ENCODE results near the gene TLK2.

The TLK2 gene

DNA sequence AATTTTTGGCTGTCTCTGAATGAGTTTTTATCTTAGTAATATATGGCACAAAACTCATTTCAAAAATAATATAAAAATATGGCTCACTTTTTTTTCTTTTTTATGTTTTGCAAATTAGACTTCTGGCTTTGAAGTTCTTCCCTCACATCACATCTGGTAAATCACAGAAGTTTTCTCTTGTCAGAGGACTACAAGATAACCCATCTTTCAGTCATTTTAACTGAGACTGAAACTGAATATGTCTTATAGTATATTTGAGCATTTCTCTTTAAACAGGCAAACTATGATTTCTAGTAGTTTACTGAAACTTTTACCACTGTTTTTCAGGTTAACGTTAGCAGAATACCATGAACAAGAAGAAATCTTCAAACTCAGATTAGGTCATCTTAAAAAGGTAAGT is 97.8 kb downstream of the TLK2 start:
- TF ChIP-seq, protein P1, sequence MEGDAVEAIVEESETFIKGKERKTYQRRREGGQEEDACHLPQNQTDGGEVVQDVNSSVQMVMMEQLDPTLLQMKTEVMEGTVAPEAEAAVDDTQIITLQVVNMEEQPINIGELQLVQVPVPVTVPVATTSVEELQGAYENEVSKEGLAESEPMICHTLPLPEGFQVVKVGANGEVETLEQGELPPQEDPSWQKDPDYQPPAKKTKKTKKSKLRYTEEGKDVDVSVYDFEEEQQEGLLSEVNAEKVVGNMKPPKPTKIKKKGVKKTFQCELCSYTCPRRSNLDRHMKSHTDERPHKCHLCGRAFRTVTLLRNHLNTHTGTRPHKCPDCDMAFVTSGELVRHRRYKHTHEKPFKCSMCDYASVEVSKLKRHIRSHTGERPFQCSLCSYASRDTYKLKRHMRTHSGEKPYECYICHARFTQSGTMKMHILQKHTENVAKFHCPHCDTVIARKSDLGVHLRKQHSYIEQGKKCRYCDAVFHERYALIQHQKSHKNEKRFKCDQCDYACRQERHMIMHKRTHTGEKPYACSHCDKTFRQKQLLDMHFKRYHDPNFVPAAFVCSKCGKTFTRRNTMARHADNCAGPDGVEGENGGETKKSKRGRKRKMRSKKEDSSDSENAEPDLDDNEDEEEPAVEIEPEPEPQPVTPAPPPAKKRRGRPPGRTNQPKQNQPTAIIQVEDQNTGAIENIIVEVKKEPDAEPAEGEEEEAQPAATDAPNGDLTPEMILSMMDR (IDR thresholded peaks at IDR 0.05; ENCODE audit: insufficient read depth, low read length, poor library complexity, severe bottlenecking) = no peak
- Histone ChIP-seq H3K27me3 (replicated peaks; ENCODE audit: control insufficient read depth, insufficient read depth, low read length) (no peaks in the 10 kb centered on the region), H3K36me3 (ENCODE audit: control insufficient read depth, insufficient read depth, low read length) (peaks cover 5% of the 10 kb centered on the region), H3K4me3 (replicated peaks; ENCODE audit: low read depth, low read length) (no peak overlapping the region)
- DNase-seq (ENCODE audit: extremely low read depth, insufficient read length) = no peak

DNA sequence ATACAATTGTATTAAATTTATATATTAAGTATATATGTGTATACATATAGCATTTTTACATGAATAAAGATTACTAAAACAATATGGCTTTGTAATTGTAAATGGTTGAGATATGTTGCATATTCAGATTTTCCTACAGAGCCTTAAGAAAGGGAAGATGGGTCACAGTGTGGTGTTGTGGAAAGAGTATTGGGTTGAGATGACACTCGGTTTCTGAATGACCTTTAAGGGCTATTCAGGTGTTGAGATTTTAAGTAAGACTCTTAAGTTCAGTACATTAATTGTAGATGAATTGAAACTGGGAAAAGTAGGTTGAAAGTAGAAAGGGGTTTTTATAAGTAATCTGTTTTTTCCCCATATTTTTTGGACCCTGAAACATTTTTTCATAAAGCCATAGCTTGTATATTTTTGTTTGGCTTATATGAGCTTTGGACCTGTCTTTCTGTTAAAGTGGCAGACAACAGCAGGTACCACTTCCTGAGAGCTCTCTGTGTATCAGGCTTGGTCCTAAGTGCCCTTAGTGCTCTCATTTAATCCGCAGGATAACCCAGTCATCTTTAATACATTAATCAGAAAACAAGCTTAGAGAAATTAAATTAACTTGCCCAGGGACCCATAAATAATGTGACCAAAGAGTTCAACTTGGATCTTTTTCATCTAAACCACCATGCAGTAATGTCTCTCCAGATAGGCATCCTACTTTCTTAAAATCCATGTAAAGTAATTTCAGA is 100.3 kb downstream of the TLK2 start:
- H3K36me3 ChIP-seq (ENCODE audit: control insufficient read depth, insufficient read depth, low read length) = peaks cover 3% of the 10 kb centered on the region
- no peaks in the 10 kb centered on the region for H3K27me3 ChIP-seq (replicated peaks; ENCODE audit: control insufficient read depth, insufficient read depth, low read length)
- no peak for DNase-seq (ENCODE audit: extremely low read depth, insufficient read length)
- TF ChIP-seq, protein P1 (IDR thresholded peaks at IDR 0.05; ENCODE audit: insufficient read depth, low read length, poor library complexity, severe bottlenecking) = no peak
- no peak overlapping the region for H3K4me3 ChIP-seq (replicated peaks; ENCODE audit: low read depth, low read length)

DNA sequence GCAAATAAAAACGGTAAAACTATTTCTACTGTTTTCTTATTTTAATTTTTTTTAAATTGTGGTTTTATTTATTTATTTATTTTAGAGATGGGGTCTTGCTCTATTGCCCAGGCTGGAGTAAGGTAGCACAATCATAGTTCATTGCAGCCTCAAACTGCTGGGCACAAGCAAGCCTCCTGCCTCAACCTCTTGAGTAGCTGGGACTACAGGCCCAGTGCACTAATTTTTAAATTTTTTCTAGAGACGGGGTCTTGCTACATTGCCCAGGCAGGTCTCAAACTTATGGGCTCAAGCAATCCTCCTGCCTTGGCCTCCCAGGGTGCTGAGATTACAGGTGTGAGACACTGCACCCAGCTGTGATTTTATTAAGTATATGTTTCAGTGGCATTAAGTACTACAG is 102.3 kb downstream of the TLK2 start:
- H3K4me3 ChIP-seq (replicated peaks; ENCODE audit: low read depth, low read length) = no peak overlapping the region
- H3K36me3 ChIP-seq (ENCODE audit: control insufficient read depth, insufficient read depth, low read length) = peaks cover 3% of the 10 kb centered on the region
- DNase-seq (ENCODE audit: extremely low read depth, insufficient read length) = no peak
- no peaks in the 10 kb centered on the region for H3K27me3 ChIP-seq (replicated peaks; ENCODE audit: control insufficient read depth, insufficient read depth, low read length)
- TF ChIP-seq, protein P1 (IDR thresholded peaks at IDR 0.05; ENCODE audit: insufficient read depth, low read length, poor library complexity, severe bottlenecking) = no peak

DNA sequence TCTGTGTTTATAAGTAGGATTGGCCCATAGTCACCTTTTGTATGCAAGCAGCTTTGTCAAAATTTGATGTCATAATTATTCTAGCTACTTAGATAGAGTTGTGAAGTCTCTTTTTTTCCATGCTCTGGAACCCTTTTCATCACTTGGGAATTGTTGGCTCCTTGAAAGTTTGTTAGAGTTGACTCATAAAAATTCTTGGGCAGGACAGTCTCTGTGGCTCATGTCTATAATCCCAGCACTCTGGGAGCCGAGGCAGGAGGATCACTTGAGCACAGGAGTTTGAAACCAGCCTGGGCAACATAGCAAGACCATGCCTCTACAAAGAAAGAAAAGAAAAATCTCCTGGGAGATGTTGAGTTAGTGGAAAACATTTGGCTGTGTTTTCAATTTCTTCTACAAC is 103.1 kb downstream of the TLK2 start:
- H3K36me3 ChIP-seq (ENCODE audit: control insufficient read depth, insufficient read depth, low read length) = peaks cover 4% of the 10 kb centered on the region
- TF ChIP-seq, protein P1 (IDR thresholded peaks at IDR 0.05; ENCODE audit: insufficient read depth, low read length, poor library complexity, severe bottlenecking) = no peak
- H3K27me3 ChIP-seq (replicated peaks; ENCODE audit: control insufficient read depth, insufficient read depth, low read length) = no peaks in the 10 kb centered on the region
- no peak overlapping the region for H3K4me3 ChIP-seq (replicated peaks; ENCODE audit: low read depth, low read length)
- DNase-seq (ENCODE audit: extremely low read depth, insufficient read length) = no peak

DNA sequence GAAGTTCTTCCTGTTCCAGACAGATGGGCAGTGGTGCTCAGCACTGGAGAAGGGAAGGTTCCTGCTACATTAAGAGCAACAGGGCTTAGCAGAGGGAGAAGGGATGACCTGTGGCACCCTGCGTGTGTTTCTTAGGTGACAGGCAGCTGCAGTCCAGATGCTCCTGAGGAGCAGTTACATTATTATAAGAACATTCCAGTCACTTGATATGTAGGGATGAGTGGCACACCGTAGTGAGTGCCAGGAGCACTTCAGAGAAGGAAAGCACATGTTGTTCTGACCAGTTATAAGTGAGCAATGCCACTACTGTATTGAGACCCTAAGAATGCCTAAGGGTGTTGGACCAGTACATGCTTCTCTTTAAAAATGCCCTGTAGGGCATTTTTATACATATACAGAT is 108.9 kb downstream of the TLK2 start:
- peaks cover 13% of the 10 kb centered on the region for H3K36me3 ChIP-seq (ENCODE audit: control insufficient read depth, insufficient read depth, low read length)
- DNase-seq (ENCODE audit: extremely low read depth, insufficient read length) = no peak
- TF ChIP-seq, protein P1 (IDR thresholded peaks at IDR 0.05; ENCODE audit: insufficient read depth, low read length, poor library complexity, severe bottlenecking) = no peak
- no peak overlapping the region for H3K4me3 ChIP-seq (replicated peaks; ENCODE audit: low read depth, low read length)
- H3K27me3 ChIP-seq (replicated peaks; ENCODE audit: control insufficient read depth, insufficient read depth, low read length) = no peaks in the 10 kb centered on the region

DNA sequence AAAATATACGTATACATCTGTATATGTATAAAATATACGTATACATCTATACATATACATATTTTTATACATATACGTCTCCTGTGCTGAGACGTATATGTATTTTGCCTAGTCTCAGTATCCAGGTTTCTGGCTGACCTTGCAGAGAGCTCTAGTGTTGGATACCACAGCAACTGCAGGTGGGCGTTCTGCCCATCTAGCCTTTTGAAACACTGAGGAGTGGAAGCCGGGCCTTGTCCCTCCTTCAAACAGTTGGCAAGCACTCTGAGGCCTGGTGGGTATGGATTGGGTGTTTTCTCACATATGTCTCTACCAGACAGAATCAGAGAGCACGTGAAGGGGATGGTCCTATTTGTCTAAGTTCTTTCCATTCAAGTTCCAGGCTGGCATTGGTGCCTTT is 109.5 kb downstream of the TLK2 start:
- no peak for DNase-seq (ENCODE audit: extremely low read depth, insufficient read length)
- Histone ChIP-seq H3K4me3 (replicated peaks; ENCODE audit: low read depth, low read length) (no peak overlapping the region), H3K36me3 (ENCODE audit: control insufficient read depth, insufficient read depth, low read length) (peaks cover 15% of the 10 kb centered on the region), H3K27me3 (replicated peaks; ENCODE audit: control insufficient read depth, insufficient read depth, low read length) (no peaks in the 10 kb centered on the region)
- TF ChIP-seq, protein P1 (IDR thresholded peaks at IDR 0.05; ENCODE audit: insufficient read depth, low read length, poor library complexity, severe bottlenecking) = no peak
